Hepatocyte (in vitro differentiated cells): ENCODE measurements around the gene RABGGTA.
"Not testable (repeated sequence)": the region's sequence is repeated elsewhere in the genome, so short reads cannot be mapped to it uniquely, and the experiment has no call there.

ENCODE experiments used
- EZH2 ChIP-seq: fragments of 200-600 bp; sonication (generic); IDR thresholded peaks from 2 replicates; pipeline ENCODE4 v1.6.1; 2016; ENCODE audit warnings: antibody characterized with exemption, mild to moderate bottlenecking, borderline replicate concordance
- EZH2phosphoT487 ChIP-seq: fragments of 200-600 bp; sonication (generic); IDR thresholded peaks from one replicate; pipeline ENCODE4 v1.6.1; 2018; ENCODE audit warnings: antibody characterized with exemption, mild to moderate bottlenecking, low read depth, moderate library complexity; ENCODE audit not compliant: unreplicated experiment, severe bottlenecking
- TF ChIP-seq, protein P1 (sequence below): fragments of 200-600 bp; sonication (generic); IDR thresholded peaks from 2 replicates; pipeline ENCODE4 v1.5.1; 2016; ENCODE audit warnings: antibody characterized with exemption, mild to moderate bottlenecking; ENCODE audit not compliant: poor library complexity

GRCh38 chr14:24216876-24217275, 54.5 kb downstream of the RABGGTA start:
- TF ChIP-seq, protein P1, sequence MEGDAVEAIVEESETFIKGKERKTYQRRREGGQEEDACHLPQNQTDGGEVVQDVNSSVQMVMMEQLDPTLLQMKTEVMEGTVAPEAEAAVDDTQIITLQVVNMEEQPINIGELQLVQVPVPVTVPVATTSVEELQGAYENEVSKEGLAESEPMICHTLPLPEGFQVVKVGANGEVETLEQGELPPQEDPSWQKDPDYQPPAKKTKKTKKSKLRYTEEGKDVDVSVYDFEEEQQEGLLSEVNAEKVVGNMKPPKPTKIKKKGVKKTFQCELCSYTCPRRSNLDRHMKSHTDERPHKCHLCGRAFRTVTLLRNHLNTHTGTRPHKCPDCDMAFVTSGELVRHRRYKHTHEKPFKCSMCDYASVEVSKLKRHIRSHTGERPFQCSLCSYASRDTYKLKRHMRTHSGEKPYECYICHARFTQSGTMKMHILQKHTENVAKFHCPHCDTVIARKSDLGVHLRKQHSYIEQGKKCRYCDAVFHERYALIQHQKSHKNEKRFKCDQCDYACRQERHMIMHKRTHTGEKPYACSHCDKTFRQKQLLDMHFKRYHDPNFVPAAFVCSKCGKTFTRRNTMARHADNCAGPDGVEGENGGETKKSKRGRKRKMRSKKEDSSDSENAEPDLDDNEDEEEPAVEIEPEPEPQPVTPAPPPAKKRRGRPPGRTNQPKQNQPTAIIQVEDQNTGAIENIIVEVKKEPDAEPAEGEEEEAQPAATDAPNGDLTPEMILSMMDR: not testable (repeated sequence)
- not testable (repeated sequence) for TF ChIP-seq EZH2, EZH2phosphoT487
